HG02885 (cell line): Measurements from ENCODE around the gene SUPT6H.

Experiments used
- ATAC-seq: cut with Tn5 transposase; IDR thresholded peaks from one replicate; pipeline ENCODE4 v1.9.1; 2021; ENCODE audit warnings: mild to moderate bottlenecking; ENCODE audit not compliant: unreplicated experiment, poor library complexity

The SUPT6H gene

GRCh38 chr17:28661635-28662526 is at the start of gene SUPT6H, which contains the start of gene SDF2:
Gene SUPT6H, plus strand, starts transcription at chr17:28662205. Its CDS starts 11,197 bp downstream, at chr17:28673402.
Gene SDF2, minus strand, starts transcription at chr17:28661906. Its CDS starts 30 bp downstream, at chr17:28661876.
- peak; percentile 86 for ATAC-seq

GRCh38 chr17:28612531-28612930 is 49.5 kb upstream of the SUPT6H start:
- ATAC-seq = no peak

GRCh38 chr17:28612936-28613872 is 48.8 kb upstream of the SUPT6H start:
- ATAC-seq = no peak

GRCh38 chr17:28613931-28614381 is 48.0 kb upstream of the SUPT6H start, which contains the start of gene RSKR:
Gene RSKR, minus strand, starts transcription at chr17:28614185. Its CDS starts 24 bp downstream, at chr17:28614161.
- ATAC-seq = no peak

GRCh38 chr17:28615260-28615940 is 46.6 kb upstream of the SUPT6H start:
- no peak for ATAC-seq

- no peak for ATAC-seq
These were observed 45.7 kb upstream of the SUPT6H start for GRCh38 chr17:28616281-28616680.

- ATAC-seq = no peak
These were observed 43.5 kb upstream of the SUPT6H start for GRCh38 chr17:28618464-28618863.

GRCh38 chr17:28620010-28620409 is 42.0 kb upstream of the SUPT6H start:
- no peak for ATAC-seq

GRCh38 chr17:28622186-28622585 is 39.8 kb upstream of the SUPT6H start:
- ATAC-seq = no peak

- ATAC-seq = no peak
These were observed 38.3 kb upstream of the SUPT6H start for GRCh38 chr17:28623696-28624095.

GRCh38 chr17:28624148-28624547 is 37.9 kb upstream of the SUPT6H start:
- ATAC-seq = no peak

- no peak for ATAC-seq
These were observed 35.2 kb upstream of the SUPT6H start for GRCh38 chr17:28626818-28627217.

- no peak for ATAC-seq
These were observed 27.7 kb upstream of the SUPT6H start for GRCh38 chr17:28634206-28634865.

GRCh38 chr17:28635506-28635905 is 26.5 kb upstream of the SUPT6H start:
- no peak for ATAC-seq

GRCh38 chr17:28641579-28641978 is 20.4 kb upstream of the SUPT6H start:
- no peak for ATAC-seq

GRCh38 chr17:28643983-28644786 is 17.8 kb upstream of the SUPT6H start:
- ATAC-seq = peak; percentile 8

GRCh38 chr17:28644787-28645575 is 17.0 kb upstream of the SUPT6H start, which contains the start of gene BLTP2:
Gene BLTP2, minus strand, starts transcription at chr17:28645158. Its CDS starts 102 bp downstream, at chr17:28645056.
- ATAC-seq = peak; percentile 96

GRCh38 chr17:28645576-28645939 is 16.4 kb upstream of the SUPT6H start:
- no peak for ATAC-seq
